ENCODE data around the gene CBL. TPM values are rescaled to one million over a fixed set of nuclear protein-coding genes. Genes with fewer than 3 reads are reported as not detected.
A peak's percentile ranks its signal among the peaks of the same experiment; 100 is the strongest.

CBL gene
- total and polyA plus RNA-seq, 10 of the 15 experiments (the other 5 are each of a cell fraction or from before 2014, with no cell fraction given) = 3.9 to 27.1 (median 9.5) TPM

DNA sequence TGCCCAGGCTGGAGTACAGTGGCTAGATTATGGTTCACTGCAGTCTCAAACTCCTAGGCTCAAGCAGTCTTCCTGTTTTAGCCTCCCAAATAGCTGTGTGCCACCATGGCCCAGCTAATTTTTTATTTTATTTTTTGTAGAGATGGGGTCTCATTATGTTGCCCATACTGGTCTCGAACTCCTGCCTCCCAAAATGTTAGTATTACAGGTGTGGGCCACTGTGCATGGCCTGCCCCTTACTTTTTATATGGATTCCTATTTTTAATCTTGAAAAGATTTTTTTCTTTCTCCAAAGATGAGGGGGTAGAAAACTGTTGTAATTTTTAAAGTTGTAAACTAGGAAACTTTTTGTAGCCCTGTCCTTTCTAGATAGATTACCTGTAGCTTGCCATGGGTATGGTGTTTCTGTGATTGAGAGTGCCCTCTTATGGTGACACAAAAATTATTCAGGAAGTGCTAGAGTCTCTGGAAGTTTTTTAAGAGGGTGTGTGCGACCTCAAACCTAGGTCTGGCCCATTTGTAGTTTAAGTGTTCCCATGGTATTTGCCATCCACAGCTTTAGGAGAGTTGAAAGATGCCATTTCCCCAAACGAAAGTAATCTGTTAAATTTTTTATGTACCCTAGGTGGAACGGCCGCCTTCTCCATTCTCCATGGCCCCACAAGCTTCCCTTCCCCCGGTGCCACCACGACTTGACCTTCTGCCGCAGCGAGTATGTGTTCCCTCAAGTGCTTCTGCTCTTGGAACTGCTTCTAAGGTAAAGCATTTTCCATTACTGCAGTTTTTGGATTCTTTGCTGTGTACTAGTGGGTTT is 78.4 kb downstream of the CBL start:
- BruUV-seq (replicated peaks) = no TSS peak
- ChIA-PET CTCF (interaction anchor here (0.6 to 5.1 kb wide), 37 partner anchors 9 to 288 kb away, joined by 3 to 54 read pairs (median 4); partner anchors contain the start of genes C2CD2L, CBL, DPAGT1 and NLRX1), SMC1A (ENCODE audit: uncharacterized antibody, unreplicated experiment) (interaction anchor here (0.6 to 2.5 kb wide), 17 partner anchors 10 to 326 kb away, joined by 3 to 15 read pairs (median 4); partner anchors contain the start of gene CBL), POLR2A (interaction anchor here (0.8 to 1.3 kb wide), 3 partner anchors 11 to 78 kb away, joined by 3 to 9 read pairs (median 4); partner anchors contain the start of gene CBL), RAD21 (ENCODE audit: unreplicated experiment) (interaction anchor here (0.7 to 2.9 kb wide), 11 partner anchors 21 to 219 kb away, joined by 3 to 22 read pairs (median 4); partner anchors contain the start of genes CBL and VPS11)
- H3K4me2 ChIP-seq (ENCODE audit: control insufficient read depth, insufficient read depth) = no peak overlapping the region
- H2AFZ ChIP-seq (ENCODE audit: control insufficient read depth, low read depth, low read length) = no peak overlapping the region
- intact Hi-C loops (cut with micrococcal nuclease; ENCODE audit: unreplicated experiment) = loop anchor here (1.0 kb wide), 1 partner anchor 78 kb away; the partner anchor contains the start of gene CBL
- ATAC-seq (peak; percentile 93), DNase-seq (ENCODE audit: low read depth, low spot score) (no peak), FAIRE-seq (peak; percentile 78)
- H3K27ac ChIP-seq (ENCODE audit: control insufficient read depth, insufficient read depth) = no peak overlapping the region
- no peaks in the 10 kb centered on the region for H4K20me1 ChIP-seq (ENCODE audit: control insufficient read depth, insufficient read depth)
- peaks cover 9 to 38% of the 10 kb centered on the region in 2 experiments for H3K36me3 ChIP-seq (ENCODE audit: control insufficient read depth in 2 of 2, insufficient read depth in 2 of 2, low read length in 1 of 2)
- 75% methylated on average over 9 of the region's 9 CpGs for WGBS (ENCODE audit: insufficient coverage, insufficient replicate concordance, low lambda C conversion rate, missing lambda C conversion rate)
- no peaks in the 10 kb centered on the region for H3K4me1 ChIP-seq (ENCODE audit: control insufficient read depth, insufficient read depth, low read length)
- H3K27me3 ChIP-seq (replicated peaks in 1 of 2; ENCODE audit: control insufficient read depth in 2 of 2, insufficient read depth in 2 of 2, low read length in 1 of 2) = no peaks in the 10 kb centered on the region
- no peaks in the 10 kb centered on the region; the same call in 2 of the 3 replicates for H3K9me3 ChIP-seq (replicated peaks; ENCODE audit: control insufficient read depth, insufficient read depth, low read length)
- no peak overlapping the region; the same call in 1 of the 2 replicates for H3K9ac ChIP-seq (ENCODE audit: control insufficient read depth, insufficient read depth, low read length)
- no peaks in the 10 kb centered on the region for H3K79me2 ChIP-seq (ENCODE audit: control insufficient read depth, insufficient read depth, low read length)
- no peak overlapping the region for H3K4me3 ChIP-seq
- in situ Hi-C loops (cut with MboI) = no loop called here
- TF ChIP-seq LARP7 (IDR thresholded peaks at IDR 0.05) = no peak
- 0 out of 2 replicates have a peak, but pooled peaks have one; percentile 15 for TF ChIP-seq MEF2A (IDR thresholded peaks at IDR 0.05; ENCODE audit: insufficient read depth, low read depth, low read length)
- TF ChIP-seq SUZ12 (IDR thresholded peaks at IDR 0.05; ENCODE audit: unreplicated experiment) = no peak
- TF ChIP-seq, protein P1, sequence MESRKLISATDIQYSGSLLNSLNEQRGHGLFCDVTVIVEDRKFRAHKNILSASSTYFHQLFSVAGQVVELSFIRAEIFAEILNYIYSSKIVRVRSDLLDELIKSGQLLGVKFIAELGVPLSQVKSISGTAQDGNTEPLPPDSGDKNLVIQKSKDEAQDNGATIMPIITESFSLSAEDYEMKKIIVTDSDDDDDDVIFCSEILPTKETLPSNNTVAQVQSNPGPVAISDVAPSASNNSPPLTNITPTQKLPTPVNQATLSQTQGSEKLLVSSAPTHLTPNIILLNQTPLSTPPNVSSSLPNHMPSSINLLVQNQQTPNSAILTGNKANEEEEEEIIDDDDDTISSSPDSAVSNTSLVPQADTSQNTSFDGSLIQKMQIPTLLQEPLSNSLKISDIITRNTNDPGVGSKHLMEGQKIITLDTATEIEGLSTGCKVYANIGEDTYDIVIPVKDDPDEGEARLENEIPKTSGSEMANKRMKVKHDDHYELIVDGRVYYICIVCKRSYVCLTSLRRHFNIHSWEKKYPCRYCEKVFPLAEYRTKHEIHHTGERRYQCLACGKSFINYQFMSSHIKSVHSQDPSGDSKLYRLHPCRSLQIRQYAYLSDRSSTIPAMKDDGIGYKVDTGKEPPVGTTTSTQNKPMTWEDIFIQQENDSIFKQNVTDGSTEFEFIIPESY (IDR thresholded peaks at IDR 0.05) = no peak
- TF ChIP-seq ETV6 (conservative IDR thresholded peaks at IDR 0.05 in 1 of 2, IDR thresholded peaks at IDR 0.05 in 1 of 2; ENCODE audit: borderline replicate concordance in 1 of 2, low read depth in 1 of 2) = no peak
- TF ChIP-seq FOXK2 (IDR thresholded peaks at IDR 0.05) = no peak
- no peak for TF ChIP-seq ESRRA (IDR thresholded peaks at IDR 0.05; ENCODE audit: low read length)
- TF ChIP-seq, protein P2, sequence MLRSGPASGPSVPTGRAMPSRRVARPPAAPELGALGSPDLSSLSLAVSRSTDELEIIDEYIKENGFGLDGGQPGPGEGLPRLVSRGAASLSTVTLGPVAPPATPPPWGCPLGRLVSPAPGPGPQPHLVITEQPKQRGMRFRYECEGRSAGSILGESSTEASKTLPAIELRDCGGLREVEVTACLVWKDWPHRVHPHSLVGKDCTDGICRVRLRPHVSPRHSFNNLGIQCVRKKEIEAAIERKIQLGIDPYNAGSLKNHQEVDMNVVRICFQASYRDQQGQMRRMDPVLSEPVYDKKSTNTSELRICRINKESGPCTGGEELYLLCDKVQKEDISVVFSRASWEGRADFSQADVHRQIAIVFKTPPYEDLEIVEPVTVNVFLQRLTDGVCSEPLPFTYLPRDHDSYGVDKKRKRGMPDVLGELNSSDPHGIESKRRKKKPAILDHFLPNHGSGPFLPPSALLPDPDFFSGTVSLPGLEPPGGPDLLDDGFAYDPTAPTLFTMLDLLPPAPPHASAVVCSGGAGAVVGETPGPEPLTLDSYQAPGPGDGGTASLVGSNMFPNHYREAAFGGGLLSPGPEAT (IDR thresholded peaks at IDR 0.05; ENCODE audit: low read depth) = no peak
- TF ChIP-seq BMI1 (IDR thresholded peaks at IDR 0.05; ENCODE audit: borderline replicate concordance) = no peak
- peak; percentile 54; the same call in 1 of the 2 replicates for TF ChIP-seq SMC3 (IDR thresholded peaks at IDR 0.05; ENCODE audit: borderline replicate concordance, low read length)
- 0 out of 2 replicates have a peak, but pooled peaks have one; percentile 18 for TF ChIP-seq HDGF (IDR thresholded peaks at IDR 0.05)
- no peak for TF ChIP-seq STAT3 (IDR thresholded peaks at IDR 0.05; ENCODE audit: low read depth, low read length)
- peak; percentile 82 for TF ChIP-seq RAD21 (IDR thresholded peaks at IDR 0.05; ENCODE audit: insufficient read depth, low read depth, low read length)
- no peak for TF ChIP-seq SIX5 (IDR thresholded peaks at IDR 0.05; ENCODE audit: low read depth, low read length, severe bottlenecking)
- no peak for TF ChIP-seq STAT1 (conservative IDR thresholded peaks at IDR 0.05)
- no peak for TF ChIP-seq NR2C1 (IDR thresholded peaks at IDR 0.05)
- TF ChIP-seq, protein P3, sequence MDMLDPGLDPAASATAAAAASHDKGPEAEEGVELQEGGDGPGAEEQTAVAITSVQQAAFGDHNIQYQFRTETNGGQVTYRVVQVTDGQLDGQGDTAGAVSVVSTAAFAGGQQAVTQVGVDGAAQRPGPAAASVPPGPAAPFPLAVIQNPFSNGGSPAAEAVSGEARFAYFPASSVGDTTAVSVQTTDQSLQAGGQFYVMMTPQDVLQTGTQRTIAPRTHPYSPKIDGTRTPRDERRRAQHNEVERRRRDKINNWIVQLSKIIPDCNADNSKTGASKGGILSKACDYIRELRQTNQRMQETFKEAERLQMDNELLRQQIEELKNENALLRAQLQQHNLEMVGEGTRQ (IDR thresholded peaks at IDR 0.05; ENCODE audit: borderline replicate concordance, low read depth, low read length) = no peak

Measured in GM12878 (cell line).